Measurements from ENCODE around the gene KIAA2012.

GRCh38 chr2:202118168-202118567, 45.1 kb downstream of the KIAA2012 start:
- TF ChIP-seq CTCF (IDR thresholded peaks at IDR 0.05; ENCODE audit: low read length) (no peak), EZH2 (optimal IDR thresholded peaks at IDR 0.05; ENCODE audit: low read depth, low read length) (no peak)
